ENCODE results near the gene CALB2.
"Not testable (repeated sequence)": the region's sequence is repeated elsewhere in the genome, so short reads cannot be mapped to it uniquely, and the experiment has no call there.

CALB2 gene

DNA sequence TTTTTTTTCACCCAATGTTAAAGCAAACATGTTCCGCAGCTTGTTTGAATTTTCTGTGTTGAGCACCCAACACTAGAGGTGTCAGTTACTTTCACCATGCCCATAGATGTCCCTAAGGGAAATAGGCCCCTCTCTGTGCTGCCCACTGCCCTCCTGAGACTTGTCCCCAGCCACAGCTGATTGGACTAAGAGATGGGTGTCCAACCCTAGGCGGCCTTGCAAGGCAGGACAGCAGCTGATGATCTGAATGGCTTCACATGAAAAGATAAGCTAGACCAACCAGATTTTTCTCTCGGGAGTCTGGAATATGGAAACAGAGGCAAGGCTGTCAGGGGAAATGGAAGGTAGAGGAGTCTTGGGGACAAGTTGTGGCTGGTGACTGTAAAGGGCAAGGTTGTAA, 6.1 kb upstream of the CALB2 start:
- TF ChIP-seq, protein P1, sequence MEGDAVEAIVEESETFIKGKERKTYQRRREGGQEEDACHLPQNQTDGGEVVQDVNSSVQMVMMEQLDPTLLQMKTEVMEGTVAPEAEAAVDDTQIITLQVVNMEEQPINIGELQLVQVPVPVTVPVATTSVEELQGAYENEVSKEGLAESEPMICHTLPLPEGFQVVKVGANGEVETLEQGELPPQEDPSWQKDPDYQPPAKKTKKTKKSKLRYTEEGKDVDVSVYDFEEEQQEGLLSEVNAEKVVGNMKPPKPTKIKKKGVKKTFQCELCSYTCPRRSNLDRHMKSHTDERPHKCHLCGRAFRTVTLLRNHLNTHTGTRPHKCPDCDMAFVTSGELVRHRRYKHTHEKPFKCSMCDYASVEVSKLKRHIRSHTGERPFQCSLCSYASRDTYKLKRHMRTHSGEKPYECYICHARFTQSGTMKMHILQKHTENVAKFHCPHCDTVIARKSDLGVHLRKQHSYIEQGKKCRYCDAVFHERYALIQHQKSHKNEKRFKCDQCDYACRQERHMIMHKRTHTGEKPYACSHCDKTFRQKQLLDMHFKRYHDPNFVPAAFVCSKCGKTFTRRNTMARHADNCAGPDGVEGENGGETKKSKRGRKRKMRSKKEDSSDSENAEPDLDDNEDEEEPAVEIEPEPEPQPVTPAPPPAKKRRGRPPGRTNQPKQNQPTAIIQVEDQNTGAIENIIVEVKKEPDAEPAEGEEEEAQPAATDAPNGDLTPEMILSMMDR (IDR thresholded peaks at IDR 0.05; ENCODE audit: borderline replicate concordance, insufficient read depth, low read depth, low read length): no peak
- no peak overlapping the region for H3K4me3 ChIP-seq (ENCODE audit: low read depth, low read length)

DNA sequence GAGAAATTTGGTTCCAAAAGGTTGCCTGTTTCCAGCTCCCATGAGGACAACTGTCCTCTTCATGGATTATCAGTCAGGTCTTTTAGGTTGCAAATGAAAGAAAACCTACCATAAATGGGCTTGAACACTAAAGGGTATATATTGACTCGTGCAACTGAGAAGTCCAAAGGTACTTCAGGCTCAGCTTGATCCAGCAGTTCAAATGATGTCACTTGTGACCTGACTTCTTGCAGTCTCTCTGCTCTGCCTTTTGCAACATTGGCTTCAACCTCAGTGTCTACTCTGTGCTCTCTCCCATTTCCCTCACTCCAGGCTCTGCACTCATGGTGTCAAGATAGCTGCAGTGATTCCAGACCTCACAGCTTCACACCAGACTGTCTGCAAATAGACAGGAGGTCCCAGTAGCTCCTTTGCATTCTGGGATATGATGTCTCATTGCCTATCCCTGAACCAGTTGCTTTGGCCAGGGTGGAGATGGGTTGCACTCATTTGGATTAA, 5.5 kb upstream of the CALB2 start:
- TF ChIP-seq, protein P1 (IDR thresholded peaks at IDR 0.05; ENCODE audit: borderline replicate concordance, insufficient read depth, low read depth, low read length): no peak
- H3K4me3 ChIP-seq (ENCODE audit: low read depth, low read length): no peak overlapping the region

DNA sequence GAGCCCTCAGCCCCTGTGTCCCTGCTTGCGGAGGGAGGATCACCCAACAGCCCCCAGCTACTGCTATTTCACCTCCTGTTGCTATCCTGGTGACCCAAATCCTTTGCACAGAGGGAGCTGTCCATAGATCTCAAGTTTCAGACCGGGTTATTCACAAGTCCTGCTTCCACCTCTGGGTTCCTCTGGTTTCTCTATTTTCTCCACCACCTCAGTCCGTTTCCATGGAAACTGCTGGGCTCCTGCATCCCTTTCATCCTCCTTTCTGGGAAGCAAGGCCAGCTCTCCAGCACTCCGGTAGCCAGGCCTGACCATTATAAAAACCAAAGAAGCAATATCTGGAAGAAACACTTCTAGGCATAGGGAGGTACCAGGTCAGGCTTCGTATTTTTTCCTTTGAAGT, 4.8 kb upstream of the CALB2 start:
- TF ChIP-seq, protein P1 (IDR thresholded peaks at IDR 0.05; ENCODE audit: borderline replicate concordance, insufficient read depth, low read depth, low read length): no peak
- no peak overlapping the region for H3K4me3 ChIP-seq (ENCODE audit: low read depth, low read length)

DNA sequence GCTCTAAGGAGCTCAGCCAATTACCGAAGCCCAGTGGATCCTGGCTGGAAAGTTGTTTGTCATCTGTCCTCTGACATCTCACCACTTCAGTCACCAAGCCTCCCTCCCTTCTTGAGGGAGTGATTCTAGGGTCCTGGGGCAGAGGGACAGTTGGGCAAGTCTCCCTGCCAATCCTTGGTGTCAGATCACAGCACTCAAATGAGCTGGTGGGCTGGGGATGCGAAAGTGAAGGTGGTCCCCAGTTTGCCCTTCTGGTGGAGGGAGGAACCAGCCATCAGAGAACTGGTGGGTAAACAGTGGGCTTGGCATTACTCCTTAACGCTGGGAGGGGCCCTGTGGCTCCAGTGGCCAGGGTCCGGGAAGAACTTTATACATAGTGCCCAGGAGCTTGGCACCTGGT, 4.4 kb upstream of the CALB2 start:
- H3K4me3 ChIP-seq (ENCODE audit: low read depth, low read length): no peak overlapping the region

DNA sequence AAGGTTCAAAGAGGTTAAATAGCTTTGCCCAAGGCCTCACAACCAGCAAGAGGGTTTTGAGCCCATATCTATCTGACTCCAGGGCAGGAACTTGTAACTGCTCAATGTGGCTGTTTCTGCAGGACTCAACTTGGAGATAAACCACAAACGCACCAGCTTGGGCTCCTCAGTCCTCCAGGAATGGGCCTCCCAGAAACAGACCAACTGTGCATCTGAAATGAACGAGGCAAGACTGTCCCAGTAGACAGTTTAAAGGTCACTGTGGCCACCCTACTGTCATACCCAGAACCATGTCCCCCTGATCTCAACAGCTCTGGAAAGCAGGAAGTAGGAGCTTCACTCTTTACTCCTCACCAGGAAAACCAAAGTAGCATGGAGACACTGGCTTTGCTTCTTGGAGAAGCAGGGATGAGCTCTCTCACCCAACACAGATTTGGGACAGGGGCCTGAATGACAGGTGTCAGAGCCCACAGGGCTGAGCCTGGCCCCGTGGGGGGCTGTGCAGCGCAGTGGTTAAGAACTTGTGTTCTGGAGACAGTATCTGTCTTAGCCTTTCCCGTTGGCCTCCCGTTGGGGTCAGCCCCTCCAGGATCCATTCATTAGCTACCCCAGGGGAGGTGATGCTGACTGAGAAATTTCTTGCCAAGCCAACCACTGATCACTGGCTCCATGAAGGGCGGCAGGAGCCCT, 2.3 kb upstream of the CALB2 start:
- H3K4me3 ChIP-seq (ENCODE audit: low read depth, low read length): no peak overlapping the region
- TF ChIP-seq, protein P1 (IDR thresholded peaks at IDR 0.05; ENCODE audit: borderline replicate concordance, insufficient read depth, low read depth, low read length): no peak

More for the DNA sequence above, 4.4 kb upstream of the CALB2 start:
- TF ChIP-seq, protein P1 (IDR thresholded peaks at IDR 0.05; ENCODE audit: borderline replicate concordance, insufficient read depth, low read depth, low read length): no peak

DNA sequence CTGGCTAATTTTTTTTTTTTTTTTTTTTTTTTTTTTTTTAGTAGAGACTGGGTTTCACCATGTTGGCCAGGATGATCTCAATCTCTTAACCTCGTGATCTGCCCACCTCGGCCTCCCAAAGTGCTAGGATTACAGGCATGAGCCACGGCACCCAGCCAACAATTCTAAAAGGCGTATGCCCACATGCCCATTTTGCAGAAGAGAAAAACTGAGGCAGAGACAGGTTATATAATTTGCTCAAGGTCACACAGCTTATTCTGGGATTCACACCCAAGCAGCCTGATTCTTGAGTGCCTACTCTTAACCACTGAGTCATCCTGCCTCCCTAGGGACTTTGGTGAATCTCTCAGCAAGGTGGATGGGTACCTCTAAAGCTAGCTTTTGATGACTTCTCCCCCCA, 1.6 kb upstream of the CALB2 start:
- not testable (repeated sequence) for H3K4me3 ChIP-seq (ENCODE audit: low read depth, low read length)

DNA sequence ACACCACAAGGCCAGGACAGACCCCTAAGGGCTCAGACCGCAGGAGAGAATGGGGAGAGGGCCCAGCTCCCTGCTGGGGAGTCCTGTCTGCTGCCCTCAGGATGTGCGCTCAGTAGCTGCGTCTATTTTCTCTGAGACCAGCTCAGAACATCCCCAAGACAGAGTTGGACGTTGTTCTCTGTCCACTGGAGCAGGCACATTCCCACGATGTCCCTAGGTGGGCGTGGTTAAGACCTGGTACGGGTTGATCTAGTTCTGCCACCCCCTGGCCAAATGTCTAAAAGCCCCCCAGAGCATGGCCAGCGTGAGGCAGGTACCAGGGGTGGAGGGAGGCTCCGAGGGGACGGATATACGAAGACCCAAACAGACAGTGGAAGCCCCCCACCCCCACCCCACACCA, 842 bp upstream of the CALB2 start:
- TF ChIP-seq, protein P1 (IDR thresholded peaks at IDR 0.05; ENCODE audit: borderline replicate concordance, insufficient read depth, low read depth, low read length): no peak
- H3K4me3 ChIP-seq (ENCODE audit: low read depth, low read length): no peak overlapping the region
